Measurements from ENCODE around the gene FILIP1L.

FILIP1L gene

DNA sequence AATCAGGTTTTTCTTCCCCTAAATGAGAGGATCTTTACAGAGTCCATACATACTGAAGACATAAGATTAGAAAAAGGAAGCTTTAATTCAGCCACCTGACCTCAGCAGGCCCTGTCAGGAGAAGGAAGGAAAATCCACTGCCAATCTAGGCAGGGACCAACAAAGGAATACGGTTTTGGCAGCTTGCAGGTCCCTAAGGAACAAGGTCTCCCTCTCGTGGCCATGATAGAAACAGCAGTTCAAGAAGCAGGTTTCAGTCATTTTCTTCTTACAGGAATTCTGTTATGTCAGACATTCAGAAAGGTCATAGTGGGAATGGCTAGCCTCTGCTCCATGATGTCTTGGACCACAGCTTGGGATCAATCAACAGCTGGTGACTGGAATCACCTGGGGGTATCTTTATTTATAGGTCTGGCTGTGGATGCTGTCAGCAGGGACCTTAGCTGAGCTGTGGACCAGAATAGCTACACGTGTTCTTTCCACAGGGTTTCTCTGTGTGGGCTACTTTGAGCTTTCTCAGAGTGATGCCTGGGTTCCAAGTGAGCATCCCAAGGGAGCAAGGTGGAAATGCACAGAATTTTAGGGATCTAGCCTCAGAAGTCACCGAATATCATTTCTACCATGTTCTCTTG lies 306.0 kb downstream of the FILIP1L start:
- TF ChIP-seq CTCF (IDR thresholded peaks at IDR 0.05; ENCODE audit: low read depth, low read length): peak; percentile 85
- no peak overlapping the region for H3K4me3 ChIP-seq (replicated peaks in 1 of 2; ENCODE audit: low read depth in 2 of 2, low read length in 2 of 2)
- DNase-seq (ENCODE audit: low read depth in 2 of 2): peak; percentile 90 to 91

GRCh38 chr3:99805160-99805559 lies 309.1 kb downstream of the FILIP1L start:
- TF ChIP-seq CTCF (IDR thresholded peaks at IDR 0.05; ENCODE audit: low read depth, low read length): no peak
- H3K4me3 ChIP-seq (replicated peaks in 1 of 2; ENCODE audit: low read depth in 2 of 2, low read length in 2 of 2): no peak overlapping the region
- DNase-seq (ENCODE audit: low read depth in 2 of 2): no peak

- no peak overlapping the region for H3K4me3 ChIP-seq (replicated peaks in 1 of 2; ENCODE audit: low read depth in 2 of 2, low read length in 2 of 2)
- no peak for TF ChIP-seq CTCF (IDR thresholded peaks at IDR 0.05; ENCODE audit: low read depth, low read length)
- DNase-seq (ENCODE audit: low read depth in 2 of 2): no peak
Measured at GRCh38 chr3:99803297-99803696, 311.0 kb downstream of the FILIP1L start.

GRCh38 chr3:99799422-99799821 lies 314.9 kb downstream of the FILIP1L start:
- DNase-seq (ENCODE audit: low read depth in 2 of 2): no peak
- no peak overlapping the region for H3K4me3 ChIP-seq (replicated peaks in 1 of 2; ENCODE audit: low read depth in 2 of 2, low read length in 2 of 2)
- no peak for TF ChIP-seq CTCF (IDR thresholded peaks at IDR 0.05; ENCODE audit: low read depth, low read length)

GRCh38 chr3:99795573-99795972 lies 318.7 kb downstream of the FILIP1L start:
- DNase-seq (ENCODE audit: low read depth in 2 of 2): no peak
- no peak for TF ChIP-seq CTCF (IDR thresholded peaks at IDR 0.05; ENCODE audit: low read depth, low read length)
- H3K4me3 ChIP-seq (replicated peaks in 1 of 2; ENCODE audit: low read depth in 2 of 2, low read length in 2 of 2): no peak overlapping the region

GRCh38 chr3:99794485-99794884 lies 319.8 kb downstream of the FILIP1L start:
- no peak for DNase-seq (ENCODE audit: low read depth in 2 of 2)
- no peak overlapping the region for H3K4me3 ChIP-seq (replicated peaks in 1 of 2; ENCODE audit: low read depth in 2 of 2, low read length in 2 of 2)
- no peak for TF ChIP-seq CTCF (IDR thresholded peaks at IDR 0.05; ENCODE audit: low read depth, low read length)
